Osteoblast (primary cell): ENCODE results near the gene EEF2. TPM values are rescaled to one million over a fixed set of nuclear protein-coding genes. Genes with fewer than 3 reads are reported as not detected.

Source experiments
- DNase-seq: peaks from one replicate; pipeline ENCODE4 v3.0.0; 2011; ENCODE audit warnings: low spot score, mixed read lengths; ENCODE audit not compliant: insufficient read length; ENCODE audit errors: missing footprints
- H2AFZ ChIP-seq: 2 replicates; pipeline ENCODE4 v1.6.0; 2011; ENCODE audit warnings: mild to moderate bottlenecking, low read length
- H3K27ac ChIP-seq: 2 replicates; pipeline ENCODE4 v1.5.1; 2011; ENCODE audit warnings: mild to moderate bottlenecking, low read depth, low read length, moderate library complexity
- H3K27me3 ChIP-seq: 2 replicates; pipeline ENCODE4 v1.6.0; 2012; ENCODE audit warnings: mild to moderate bottlenecking, control low read depth, inconsistent platforms, low read length, moderate library complexity; ENCODE audit not compliant: insufficient read depth
- H3K36me3 ChIP-seq: 2 replicates; pipeline ENCODE4 v1.5.1; 2011; ENCODE audit warnings: mild to moderate bottlenecking, low read length, control low read depth, moderate library complexity; ENCODE audit not compliant: insufficient read depth
- H3K4me1 ChIP-seq: 2 replicates; pipeline ENCODE4 v1.5.1; 2011; ENCODE audit warnings: mild to moderate bottlenecking, low read length, control low read depth, moderate library complexity; ENCODE audit not compliant: insufficient read depth
- H3K4me2 ChIP-seq: 2 replicates; pipeline ENCODE4 v1.6.0; 2011; ENCODE audit warnings: mild to moderate bottlenecking, low read length; ENCODE audit not compliant: insufficient read depth
- H3K4me3 ChIP-seq: fragments of 200-600 bp; sonication (generic); 3 replicates; pipeline ENCODE4 v1.5.1; 2012; ENCODE audit warnings: mild to moderate bottlenecking, low read length, inconsistent platforms; ENCODE audit not compliant: insufficient read depth
- H3K79me2 ChIP-seq: 2 replicates; pipeline ENCODE4 v1.6.0; 2012; ENCODE audit warnings: mild to moderate bottlenecking, low read length, control low read depth, inconsistent platforms; ENCODE audit not compliant: insufficient read depth
- H3K9me3 ChIP-seq: 2 replicates; pipeline ENCODE4 v1.5.1; 2011; ENCODE audit warnings: low read depth, low read length, control low read depth
- H4K20me1 ChIP-seq: 2 replicates; pipeline ENCODE4 v1.6.0; 2012; ENCODE audit warnings: mild to moderate bottlenecking, low read length, control low read depth; ENCODE audit not compliant: insufficient read depth
- total RNA-seq: library from RNA; depleted of rRNA; stranded (reverse); fragments of >200 nt; gene quantifications from 2 replicates; pipeline ENCODE4 v1.2.3, GENCODE V29; 2012
- TF ChIP-seq, protein P1 (sequence below): IDR thresholded peaks from 2 replicates; pipeline ENCODE4 v1.5.1; 2011; ENCODE audit warnings: mild to moderate bottlenecking, low read depth, low read length, moderate library complexity; ENCODE audit errors: extremely low read depth

The EEF2 gene
- total RNA-seq, 1 donor: 2,968 TPM

DNA sequence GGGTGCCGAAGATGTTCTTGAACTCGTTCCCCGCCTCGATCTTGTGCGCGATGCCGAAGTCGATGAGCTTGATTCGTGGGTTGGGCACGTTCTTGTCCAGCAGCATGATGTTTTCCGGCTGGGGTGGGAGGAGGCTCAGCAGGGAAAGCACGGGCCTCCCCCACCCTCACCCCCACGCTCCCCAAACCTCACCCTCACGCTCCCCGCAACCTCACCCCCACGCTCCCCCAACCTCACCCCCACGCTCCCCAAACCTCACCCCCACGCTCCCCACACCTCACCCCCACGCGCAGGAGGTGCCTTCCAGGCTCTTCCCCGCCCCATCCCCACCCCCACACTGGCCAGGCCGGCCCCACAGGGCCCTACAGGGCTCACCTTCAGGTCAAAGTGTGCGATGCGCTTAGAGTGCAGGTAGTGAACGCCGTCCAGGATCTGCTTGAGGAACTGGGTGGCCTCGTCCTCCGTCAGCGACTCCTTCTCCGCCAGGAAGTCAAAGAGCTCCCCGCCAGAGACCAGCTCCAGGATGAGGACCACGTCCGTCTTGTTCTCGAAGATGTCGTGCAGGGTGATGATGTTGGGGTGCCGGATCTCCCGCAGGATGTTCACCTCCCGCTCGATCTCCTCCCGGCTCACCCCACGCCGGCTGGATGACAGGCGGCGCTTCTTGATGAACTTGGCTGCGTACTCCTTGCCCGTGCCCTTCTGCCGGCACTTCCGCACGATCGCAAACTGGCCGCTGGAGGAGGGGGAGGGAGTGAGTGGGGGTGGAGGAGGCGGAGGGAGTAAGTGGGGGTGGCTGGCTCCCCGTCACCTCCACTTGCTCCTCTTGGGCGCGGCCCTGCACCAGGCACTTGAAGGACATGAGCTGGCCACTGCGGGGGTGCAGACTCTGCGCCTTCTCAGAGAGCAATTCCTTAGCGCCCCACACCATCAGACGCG is 20.7 kb downstream of the EEF2 start:
- peaks cover 76% of the 10 kb centered on the region for H3K36me3 ChIP-seq
- H2AFZ ChIP-seq: no peak overlapping the region
- H3K79me2 ChIP-seq: peaks cover 77% of the 10 kb centered on the region
- peaks cover 53% of the 10 kb centered on the region for H4K20me1 ChIP-seq
- TF ChIP-seq, protein P1, sequence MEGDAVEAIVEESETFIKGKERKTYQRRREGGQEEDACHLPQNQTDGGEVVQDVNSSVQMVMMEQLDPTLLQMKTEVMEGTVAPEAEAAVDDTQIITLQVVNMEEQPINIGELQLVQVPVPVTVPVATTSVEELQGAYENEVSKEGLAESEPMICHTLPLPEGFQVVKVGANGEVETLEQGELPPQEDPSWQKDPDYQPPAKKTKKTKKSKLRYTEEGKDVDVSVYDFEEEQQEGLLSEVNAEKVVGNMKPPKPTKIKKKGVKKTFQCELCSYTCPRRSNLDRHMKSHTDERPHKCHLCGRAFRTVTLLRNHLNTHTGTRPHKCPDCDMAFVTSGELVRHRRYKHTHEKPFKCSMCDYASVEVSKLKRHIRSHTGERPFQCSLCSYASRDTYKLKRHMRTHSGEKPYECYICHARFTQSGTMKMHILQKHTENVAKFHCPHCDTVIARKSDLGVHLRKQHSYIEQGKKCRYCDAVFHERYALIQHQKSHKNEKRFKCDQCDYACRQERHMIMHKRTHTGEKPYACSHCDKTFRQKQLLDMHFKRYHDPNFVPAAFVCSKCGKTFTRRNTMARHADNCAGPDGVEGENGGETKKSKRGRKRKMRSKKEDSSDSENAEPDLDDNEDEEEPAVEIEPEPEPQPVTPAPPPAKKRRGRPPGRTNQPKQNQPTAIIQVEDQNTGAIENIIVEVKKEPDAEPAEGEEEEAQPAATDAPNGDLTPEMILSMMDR: no peak
- no peak overlapping the region for H3K4me3 ChIP-seq
- H3K4me1 ChIP-seq: peaks cover 21% of the 10 kb centered on the region
- no peaks in the 10 kb centered on the region for H3K27me3 ChIP-seq
- DNase-seq: no peak
- no peaks in the 10 kb centered on the region for H3K9me3 ChIP-seq
- H3K4me2 ChIP-seq: no peak overlapping the region
- no peak overlapping the region for H3K27ac ChIP-seq

DNA sequence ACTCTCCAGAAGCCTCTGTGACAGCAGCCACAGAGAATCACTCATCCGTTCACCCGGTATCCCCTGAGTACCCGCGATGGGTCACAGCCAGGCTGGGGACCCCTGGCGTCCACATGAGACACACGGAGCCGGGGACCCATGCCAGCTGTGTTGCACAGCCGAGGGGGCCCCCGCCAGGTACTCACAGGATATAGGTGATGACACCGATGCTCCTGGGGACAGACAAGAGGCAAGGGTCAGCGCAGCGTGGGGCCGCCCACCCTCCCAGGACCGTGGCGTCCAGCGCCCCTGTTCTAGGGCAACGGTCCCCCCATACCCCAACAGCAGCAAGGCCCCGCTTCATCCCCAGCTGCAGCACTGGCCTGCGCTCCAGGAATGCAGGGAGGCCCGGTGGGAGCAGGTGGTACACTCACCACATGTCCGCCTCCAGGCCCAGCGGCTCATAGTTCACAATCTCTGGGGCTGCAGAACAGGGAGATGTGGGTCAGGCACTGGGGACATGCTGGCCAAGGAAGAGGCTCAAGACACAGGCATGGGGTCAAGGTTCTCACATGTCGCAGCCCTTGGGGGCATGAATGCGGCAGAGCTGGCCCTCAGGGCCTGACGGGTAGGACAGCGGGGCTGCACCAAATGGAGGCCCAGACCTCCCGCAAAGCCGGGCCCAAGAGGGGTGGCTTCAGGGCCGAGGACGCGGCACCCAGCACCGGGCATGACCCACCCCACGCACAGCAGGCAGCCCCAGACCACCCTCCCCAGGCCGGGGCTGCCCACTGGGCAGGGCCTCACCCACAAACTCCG is 21.6 kb downstream of the EEF2 start:
- peaks cover 82% of the 10 kb centered on the region for H3K36me3 ChIP-seq
- H3K27me3 ChIP-seq: no peaks in the 10 kb centered on the region
- no peak overlapping the region for H3K4me2 ChIP-seq
- H3K4me3 ChIP-seq: no peak overlapping the region
- H2AFZ ChIP-seq: no peak overlapping the region
- DNase-seq: peak; percentile 83
- H3K27ac ChIP-seq: no peak overlapping the region
- peaks cover 56% of the 10 kb centered on the region for H4K20me1 ChIP-seq
- H3K9me3 ChIP-seq: no peaks in the 10 kb centered on the region
- H3K4me1 ChIP-seq: peaks cover 12% of the 10 kb centered on the region
- TF ChIP-seq, protein P1: no peak
- H3K79me2 ChIP-seq: peaks cover 83% of the 10 kb centered on the region

DNA sequence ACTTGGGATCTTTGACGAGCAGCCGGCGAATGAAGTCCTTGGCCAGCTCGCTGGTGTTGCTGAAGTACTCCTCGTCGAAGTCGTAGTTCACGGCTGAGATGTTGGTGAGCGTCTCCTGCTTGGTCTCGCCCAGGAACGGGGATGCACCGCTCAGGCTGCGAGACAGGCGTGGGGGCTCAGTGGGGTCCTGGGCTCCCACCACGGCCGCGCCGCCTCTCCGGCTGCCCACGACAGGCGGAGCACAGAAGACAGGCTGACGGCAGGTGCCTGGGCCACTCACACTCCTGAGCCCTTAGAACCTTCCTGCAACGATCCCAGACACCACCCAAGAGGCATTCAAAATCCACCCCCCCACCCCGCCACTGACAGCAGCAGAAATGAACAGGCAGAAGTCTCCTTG is 24.3 kb downstream of the EEF2 start:
- H4K20me1 ChIP-seq: peaks cover 54% of the 10 kb centered on the region
- no peak overlapping the region for H3K27ac ChIP-seq

More for the DNA sequence above, 24.3 kb downstream of the EEF2 start:
- Histone ChIP-seq H2AFZ (no peak overlapping the region), H3K36me3 (peaks cover 73% of the 10 kb centered on the region), H3K4me2 (no peak overlapping the region), H3K79me2 (peaks cover 76% of the 10 kb centered on the region), H3K27me3 (no peaks in the 10 kb centered on the region), H3K4me3 (no peak overlapping the region), H3K4me1 (no peaks in the 10 kb centered on the region), H3K9me3 (no peaks in the 10 kb centered on the region)
- TF ChIP-seq, protein P1: no peak
- DNase-seq: no peak
